Smooth muscle cell (in vitro differentiated cells): Measurements from ENCODE around the gene DRD5. TPM values are rescaled to one million over a fixed set of nuclear protein-coding genes. Genes with fewer than 3 reads are reported as not detected.

Source experiments
- DNase-seq: peaks from one replicate; lab custom pipeline; 2025; ENCODE audit not compliant: unreplicated experiment; lab: John Stamatoyannopoulos, UW
- H2AFZ ChIP-seq: fragments of 200-600 bp; sonication (generic); 2 replicates; pipeline ENCODE4 v1.6.0; 2016; ENCODE audit warnings: antibody characterized with exemption, low read depth, mild to moderate bottlenecking
- H3F3A ChIP-seq: fragments of 200-600 bp; sonication (generic); 2 replicates; pipeline ENCODE4 v1.6.0; 2017; ENCODE audit warnings: antibody characterized with exemption, low read depth
- H3K27ac ChIP-seq: fragments of 200-600 bp; sonication (generic); 2 replicates; pipeline ENCODE4 v1.5.1; 2016; ENCODE audit warnings: low read depth, mild to moderate bottlenecking
- H3K27me3 ChIP-seq: fragments of 200-600 bp; sonication (generic); 2 replicates; pipeline ENCODE4 v1.6.1; 2016; ENCODE audit warnings: low read depth, mild to moderate bottlenecking
- H3K36me3 ChIP-seq: fragments of 200-600 bp; sonication (generic); 2 replicates; pipeline ENCODE4 v1.5.1; 2016; ENCODE audit warnings: low read depth
- H3K4me1 ChIP-seq: fragments of 200-600 bp; sonication (generic); 2 replicates; pipeline ENCODE4 v1.5.1; 2016; ENCODE audit warnings: low read depth
- H3K4me2 ChIP-seq: fragments of 200-600 bp; sonication (generic); 2 replicates; pipeline ENCODE4 v1.6.0; 2016; ENCODE audit warnings: mild to moderate bottlenecking
- H3K4me3 ChIP-seq: fragments of 200-600 bp; sonication (generic); 2 replicates; pipeline ENCODE4 v1.5.1; 2016; ENCODE audit warnings: mild to moderate bottlenecking
- H3K79me2 ChIP-seq: fragments of 200-600 bp; sonication (generic); 2 replicates; pipeline ENCODE4 v1.6.0; 2016; ENCODE audit warnings: low read depth, mild to moderate bottlenecking
- H3K9ac ChIP-seq: fragments of 200-600 bp; sonication (generic); 2 replicates; pipeline ENCODE4 v1.6.0; 2016; ENCODE audit warnings: low read depth
- H3K9me3 ChIP-seq: fragments of 200-600 bp; sonication (generic); replicated peaks from 2 replicates; pipeline ENCODE4 v1.5.1; 2016; ENCODE audit warnings: low read depth
- H4K20me1 ChIP-seq: fragments of 200-600 bp; sonication (generic); 2 replicates; pipeline ENCODE4 v1.6.0; 2016; ENCODE audit warnings: low read depth
- CTCF ChIP-seq: fragments of 200-600 bp; sonication (generic); IDR thresholded peaks from 2 replicates; pipeline ENCODE4 v1.5.1; 2017; ENCODE audit warnings: borderline replicate concordance, mild to moderate bottlenecking, antibody characterized with exemption; ENCODE audit not compliant: insufficient read depth, poor library complexity, severe bottlenecking
- whole genome bisulfite sequencing: methylation state at CpG from one replicate; pipeline ENCODE4 v1.1.7; 2016; ENCODE audit warnings: low lambda C conversion rate; 5-methylcytosine and 5-hydroxymethylcytosine counted together
- polyA plus RNA-seq: library from polyadenylated mRNA; unstranded; fragments of >200 nt; fragmentation: Nextera tagmentation; extraction: Ambion mirVana; gene quantifications from 2 replicates; pipeline ENCODE4 v1.2.1, GENCODE V29; 2016
- total RNA-seq: library from RNA; depleted of rRNA; stranded (reverse); fragments of >200 nt; gene quantifications from 2 replicates; pipeline ENCODE4 v1.2.3, GENCODE V29; 2014

DRD5 gene
- total and polyA plus RNA-seq, 2 experiments from 2014 or later, result not detected

DNA sequence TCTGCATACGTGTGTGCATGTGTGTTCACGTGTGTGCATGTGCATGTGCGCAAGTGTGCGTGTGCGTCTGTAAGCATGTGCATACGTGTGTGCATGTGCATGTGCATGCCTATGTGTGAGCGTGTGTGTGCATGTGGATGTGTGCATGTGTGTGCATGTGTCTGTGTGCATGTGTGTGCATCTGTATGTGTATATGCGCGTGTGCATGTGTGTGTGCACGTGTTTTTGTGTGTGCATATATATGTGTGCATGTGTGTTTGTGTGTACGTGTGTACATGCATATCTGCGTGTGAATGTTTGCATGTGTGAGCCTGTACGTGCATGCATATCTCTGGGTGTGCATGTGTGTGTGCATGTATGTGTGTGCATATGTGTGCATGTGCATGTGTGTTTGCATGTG, 35.7 kb upstream of the DRD5 start:
- Histone ChIP-seq H3K36me3 (no peaks in the 10 kb centered on the region), H3K4me1 (no peaks in the 10 kb centered on the region), H3K9ac (no peak overlapping the region), H3K27me3 (no peaks in the 10 kb centered on the region), H3K4me2 (no peak overlapping the region), H4K20me1 (no peaks in the 10 kb centered on the region), H2AFZ (no peak overlapping the region), H3K4me3 (no peak overlapping the region), H3K79me2 (no peaks in the 10 kb centered on the region), H3K27ac (no peak overlapping the region), H3K9me3 (no peaks in the 10 kb centered on the region), H3F3A (no peaks in the 10 kb centered on the region)
- 94% methylated on average over 13 of the region's 13 CpGs for WGBS
- DNase-seq, result no peak
- no peak for TF ChIP-seq CTCF

DNA sequence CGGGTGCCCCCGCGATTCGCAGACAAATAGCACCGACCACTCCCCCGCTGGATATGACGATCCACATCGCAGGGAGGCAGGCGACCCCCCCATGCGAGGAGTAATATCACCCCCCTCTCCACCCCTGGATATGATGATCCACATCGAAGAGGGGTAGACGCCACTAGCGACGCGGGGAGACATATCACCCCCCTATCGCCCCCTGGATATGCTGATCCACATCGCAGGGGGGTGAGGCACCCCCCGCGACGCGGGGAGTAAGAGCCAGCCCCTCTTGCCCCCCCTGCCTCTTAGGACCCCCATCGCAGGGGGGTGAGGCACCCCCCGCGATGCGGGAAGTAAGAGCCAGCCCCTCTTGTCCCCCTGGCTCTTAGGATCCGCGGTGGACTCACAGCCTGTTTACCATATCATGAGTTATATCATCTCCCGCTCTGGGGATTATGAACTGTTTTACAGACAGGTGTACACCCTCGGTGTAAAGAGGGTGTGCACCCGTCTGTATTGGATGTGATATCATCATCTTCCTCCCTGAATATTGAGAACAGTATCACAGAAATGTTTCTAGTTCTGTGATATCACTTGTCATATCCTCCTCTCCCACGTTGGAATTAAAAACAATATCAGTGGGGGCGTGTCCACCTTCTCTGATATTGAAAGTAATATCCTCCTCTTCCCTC, 22.7 kb upstream of the DRD5 start:
- Histone ChIP-seq H3K79me2 (no peaks in the 10 kb centered on the region), H3K36me3 (no peaks in the 10 kb centered on the region), H3K27me3 (peaks cover 11% of the 10 kb centered on the region), H3K4me1 (no peaks in the 10 kb centered on the region), H4K20me1 (no peaks in the 10 kb centered on the region), H3F3A (no peaks in the 10 kb centered on the region), H3K4me3 (no peak overlapping the region), H3K9me3 (no peaks in the 10 kb centered on the region), H2AFZ (no peak overlapping the region), H3K27ac (no peak overlapping the region), H3K4me2 (no peak overlapping the region), H3K9ac (no peak overlapping the region)
- WGBS, result 73% methylated on average over 31 of the region's 32 CpGs
- TF ChIP-seq CTCF, result no peak
- no peak for DNase-seq

GRCh38 chr4:9762823-9763475, 18.5 kb upstream of the DRD5 start:
- no peak overlapping the region for H3K9ac ChIP-seq
- no peaks in the 10 kb centered on the region for H3K9me3 ChIP-seq
- H2AFZ ChIP-seq, result no peak overlapping the region
- no peak overlapping the region for H3K4me2 ChIP-seq
- no peaks in the 10 kb centered on the region for H3K36me3 ChIP-seq
- TF ChIP-seq CTCF, result peak; percentile 74
- no peaks in the 10 kb centered on the region for H3K79me2 ChIP-seq
- no peak overlapping the region for H3K27ac ChIP-seq
- H3K27me3 ChIP-seq, result peaks cover 16% of the 10 kb centered on the region
- WGBS, result 45% methylated on average over 11 of the region's 11 CpGs
- no peaks in the 10 kb centered on the region for H4K20me1 ChIP-seq
- H3F3A ChIP-seq, result no peaks in the 10 kb centered on the region
- H3K4me1 ChIP-seq, result no peaks in the 10 kb centered on the region
- no peak overlapping the region for H3K4me3 ChIP-seq
- DNase-seq, result no peak

DNA sequence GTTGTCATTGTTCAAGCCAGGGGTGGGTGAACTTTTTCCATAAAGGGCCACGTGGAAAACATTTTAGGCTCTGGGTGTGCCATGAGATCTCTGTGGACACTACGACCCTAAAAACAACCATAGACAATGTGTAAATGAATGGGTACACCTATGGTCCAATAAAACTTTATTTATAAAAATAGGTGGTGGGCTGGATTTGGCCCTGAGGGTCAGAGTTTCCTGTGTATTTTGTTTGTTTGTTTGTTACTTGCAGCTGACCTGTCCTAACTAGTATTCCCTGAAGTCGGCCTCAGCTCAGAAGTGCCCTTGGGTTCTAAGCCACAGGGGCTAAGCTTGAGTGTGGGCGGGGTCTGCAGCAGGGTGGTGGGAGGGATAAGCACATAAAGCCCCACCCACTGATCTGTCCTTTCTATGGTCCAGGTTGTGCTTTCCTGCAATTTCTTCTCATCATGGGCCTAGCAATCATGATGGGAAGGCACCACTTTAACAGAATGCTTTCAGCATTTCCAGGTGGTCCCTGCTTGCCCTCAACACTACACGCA, 17.2 kb upstream of the DRD5 start:
- no peaks in the 10 kb centered on the region for H3K79me2 ChIP-seq
- no peaks in the 10 kb centered on the region for H3F3A ChIP-seq
- no peak overlapping the region for H2AFZ ChIP-seq
- no peaks in the 10 kb centered on the region for H3K4me1 ChIP-seq
- H3K36me3 ChIP-seq, result no peaks in the 10 kb centered on the region
- no peaks in the 10 kb centered on the region for H4K20me1 ChIP-seq
- H3K9ac ChIP-seq, result no peak overlapping the region
- no peak overlapping the region for H3K4me3 ChIP-seq
- no peak for DNase-seq
- WGBS, result 92% methylated on average over 5 of the region's 5 CpGs
- no peak overlapping the region for H3K27ac ChIP-seq
- TF ChIP-seq CTCF, result no peak
- no peaks in the 10 kb centered on the region for H3K9me3 ChIP-seq
- H3K4me2 ChIP-seq, result no peak overlapping the region
- H3K27me3 ChIP-seq, result peaks cover 7% of the 10 kb centered on the region
